HCT116 (cell line): ENCODE results near the gene GARNL3. TPM values are rescaled to one million over a fixed set of nuclear protein-coding genes. Genes with fewer than 3 reads are reported as not detected.

Experiments used
- ATAC-seq: fragments of 200-7000 bp; cut with Tn5 transposase; 2 replicates; pipeline ENCODE4 v1.9.1; 2020; ENCODE audit warnings: mild to moderate bottlenecking, moderate library complexity
- BruUV-seq: library from RNA; stranded (reverse); fragments of 400-500 nt; replicated peaks from 2 replicates; lab custom pipeline; 2021; lab: Mats Ljungman, UMichigan
- CTCF ChIA-PET: fragments of 300-600 bp; sonication (Branson Sonifier 250); formaldehyde crosslinking; loops from one replicate; lab custom pipeline; 2021; ENCODE audit warnings: antibody characterized with exemption; lab: Charles Lee
- POLR2A ChIA-PET: fragments of 300-600, 350-600 bp; sonication (Branson Sonifier 250); formaldehyde crosslinking; loops from one replicate; lab custom pipeline; 2021; ENCODE audit warnings: antibody characterized with exemption; lab: Charles Lee
- RAD21 ChIA-PET, 2 experiments: fragments of 300-600 bp; sonication (Branson Sonifier 250); formaldehyde crosslinking; loops; one replicate each; lab custom pipeline; 2023; ENCODE audit warnings: low total read pairs in 2 of 2; ENCODE audit not compliant: uncharacterized antibody in 2 of 2, unreplicated experiment in 2 of 2, low non-redundant PET in 1 of 2; lab: Charles Lee
- DNase-seq: peaks from one replicate; pipeline ENCODE4 v3.0.0-alpha.2; 2010; ENCODE audit warnings: low read depth, low spot score
- H2AFZ ChIP-seq: fragments of 200-600 bp; shearing (Covaris generic), sonication (generic); 2 replicates; pipeline ENCODE4 v1.6.1; 2017; ENCODE audit warnings: low read depth, mixed run types, mixed read lengths, antibody characterized with exemption, low read length; ENCODE audit not compliant: poor library complexity, severe bottlenecking
- H3K27ac ChIP-seq: 2 replicates; pipeline ENCODE4 v1.5.1; 2012; ENCODE audit warnings: low read depth, low read length
- H3K27me3 ChIP-seq: fragments of 200-600 bp; sonication (generic); 2 replicates; pipeline ENCODE4 v1.6.1; 2016; ENCODE audit warnings: mixed run types, low read length, mixed read lengths; ENCODE audit not compliant: insufficient read depth
- H3K36me3 ChIP-seq, 2 experiments: fragments of 200-500 bp in 1 of 2; fragments of 200-600 bp in 1 of 2; sonication (Bioruptor generic) in 1 of 2; sonication (generic) in 1 of 2; 2 replicates each; pipeline versions ENCODE4 v1.5.1 to v1.6.1; 2014 to 2016; ENCODE audit warnings: low read length in 2 of 2, inconsistent platforms in 1 of 2, mixed read lengths in 1 of 2, mixed run types in 1 of 2; ENCODE audit not compliant: insufficient read depth in 2 of 2, control insufficient read depth in 1 of 2
- H3K4me1 ChIP-seq, 2 experiments: fragments of 200-600 bp in 1 of 2; sonication (generic) in 1 of 2; 2 replicates each; pipeline versions ENCODE4 v1.5.1 to v1.6.1; 2012 to 2017; ENCODE audit warnings: low read length in 2 of 2, inconsistent platforms in 1 of 2, mild to moderate bottlenecking in 1 of 2, mixed read lengths in 1 of 2, mixed run types in 1 of 2, moderate library complexity in 1 of 2; ENCODE audit not compliant: insufficient read depth in 2 of 2, control insufficient read depth in 1 of 2
- H3K4me2 ChIP-seq: fragments of 200-600 bp; sonication (generic); 2 replicates; pipeline ENCODE4 v1.6.1; 2017; ENCODE audit warnings: mixed run types, low read length, mixed read lengths
- H3K4me3 ChIP-seq, 2 experiments: fragments of 200-600 bp in 1 of 2; sonication (generic) in 1 of 2; replicated peaks in 1 of 2; 2 replicates each; pipeline ENCODE4 v1.5.1; 2011 to 2016; ENCODE audit warnings: low read length in 2 of 2, control low read depth in 1 of 2, low read depth in 1 of 2, mild to moderate bottlenecking in 1 of 2, mixed read lengths in 1 of 2, mixed run types in 1 of 2
- H3K79me2 ChIP-seq: fragments of 200-600 bp; sonication (generic); 2 replicates; pipeline ENCODE4 v1.6.1; 2017; ENCODE audit warnings: mild to moderate bottlenecking, mixed run types, low read length, moderate library complexity, mixed read lengths; ENCODE audit not compliant: insufficient read depth
- H3K9ac ChIP-seq: fragments of 200-600 bp; sonication (generic); 2 replicates; pipeline ENCODE4 v1.6.1; 2016; ENCODE audit warnings: low read length, mixed read lengths
- H3K9me2 ChIP-seq: fragments of 200-600 bp; sonication (generic), shearing (Covaris generic); 2 replicates; pipeline ENCODE4 v1.6.1; 2017; ENCODE audit warnings: mixed run types, mild to moderate bottlenecking, moderate library complexity; ENCODE audit not compliant: insufficient read depth
- H3K9me3 ChIP-seq, 2 experiments: fragments of 200-500 bp in 1 of 2; fragments of 200-600 bp in 1 of 2; sonication (Bioruptor generic) in 1 of 2; sonication (generic) in 1 of 2; 2 replicates each; pipeline ENCODE4 v1.6.1; 2014 to 2017; ENCODE audit warnings: low read length in 2 of 2, mixed read lengths in 2 of 2, inconsistent platforms in 1 of 2, low read depth in 1 of 2, mild to moderate bottlenecking in 1 of 2, mixed run types in 1 of 2, moderate library complexity in 1 of 2; ENCODE audit not compliant: control insufficient read depth in 1 of 2, insufficient read depth in 1 of 2
- H4K20me1 ChIP-seq: fragments of 200-600 bp; sonication (generic), shearing (Covaris generic); 2 replicates; pipeline ENCODE4 v1.6.1; 2017; ENCODE audit warnings: mixed run types, mild to moderate bottlenecking, moderate library complexity; ENCODE audit not compliant: insufficient read depth
- EGR1 ChIP-seq: IDR thresholded peaks from 2 replicates; pipeline ENCODE4 v1.6.1; 2012; ENCODE audit warnings: low read depth
- FOSL1 ChIP-seq: IDR thresholded peaks from 2 replicates; pipeline ENCODE4 v1.6.1; 2012; ENCODE audit warnings: low read depth
- SP1 ChIP-seq: IDR thresholded peaks from 2 replicates; pipeline ENCODE4 v1.6.1; 2012; ENCODE audit warnings: low read depth
- TCF7L2 ChIP-seq: IDR thresholded peaks from 2 replicates; pipeline ENCODE4 v1.7.0; 2011; ENCODE audit warnings: borderline replicate concordance, inconsistent platforms; ENCODE audit not compliant: insufficient read depth, insufficient read length; ENCODE audit errors: extremely low read depth
- ZNF274 ChIP-seq: fragments of 200-500 bp; sonication (Bioruptor generic); IDR thresholded peaks from 2 replicates; pipeline ENCODE4 v1.6.1; 2014; ENCODE audit warnings: mild to moderate bottlenecking, low read depth, low read length, inconsistent platforms
- intact Hi-C: fragments of 100-400 bp; cut with micrococcal nuclease; formaldehyde crosslinking; loops from 2 replicates; pipeline ENCODE4 v1.10.0; 2022
- total RNA-seq: library from RNA; stranded (reverse); gene quantifications from one replicate; pipeline ENCODE4 v1.2.1, GENCODE V29; 2021; ENCODE audit not compliant: unreplicated experiment
- TF ChIP-seq, protein P1 (sequence below): IDR thresholded peaks from 2 replicates; pipeline ENCODE4 v1.6.1; 2012

The GARNL3 gene
- total RNA-seq, 1 experiment from 2014 or later: 8.8 TPM

GRCh38 chr9:127224883-127225739 lies 39.5 kb upstream of the GARNL3 start:
- no peaks in the 10 kb centered on the region for H3K9me2 ChIP-seq
- RAD21 ChIA-PET: interaction anchor here (0.6 to 1.9 kb wide), 5 partner anchors 11 to 180 kb away, joined by 4 to 9 read pairs (median 4); partner anchors contain the start of gene SLC2A8 (in 1 of the 2)
- CTCF ChIA-PET: interaction anchor here (0.6 to 2.8 kb wide), 13 partner anchors 10 to 510 kb away, joined by 3 to 24 read pairs (median 5); partner anchors contain the start of genes SLC2A8 and TOR2A
- no peaks in the 10 kb centered on the region for H3K36me3 ChIP-seq
- H4K20me1 ChIP-seq: no peaks in the 10 kb centered on the region
- H3K27me3 ChIP-seq: peaks cover 19% of the 10 kb centered on the region; the same call in 1 of the 2 replicates
- no TSS peak for BruUV-seq
- H3K79me2 ChIP-seq: peaks cover 4% of the 10 kb centered on the region; the same call in 1 of the 2 replicates
- no peaks in the 10 kb centered on the region for H3K9me3 ChIP-seq
- peak overlapping the region; percentile 91 for H3K4me2 ChIP-seq
- peak; percentile 81 for ATAC-seq
- peak overlapping the region; percentile 64; the same call in 1 of the 2 replicates for H3K27ac ChIP-seq
- H3K9ac ChIP-seq: peak overlapping the region; percentile 69
- peaks cover 8 to 26% of the 10 kb centered on the region in 2 experiments; a peak in 3 of 4 replicates for H3K4me1 ChIP-seq
- H2AFZ ChIP-seq: no peak overlapping the region
- peak; percentile 63 for DNase-seq
- intact Hi-C loops: loop anchor here (1.0 kb wide), 1 partner anchor 171 kb away; no protein-coding TSS in a partner anchor
- peak overlapping the region; percentile 49 to 63 for H3K4me3 ChIP-seq
- POLR2A ChIA-PET: interaction anchor here (0.9 to 1.9 kb wide), 6 partner anchors 9 to 226 kb away, joined by 3 to 9 read pairs (median 4); partner anchors contain the start of genes LRSAM1, RPL12, SLC2A8 and ZNF79
- TF ChIP-seq FOSL1: no peak
- TF ChIP-seq TCF7L2: peak; percentile 8
- TF ChIP-seq ZNF274: no peak
- peak; percentile 91 for TF ChIP-seq SP1
- peak; percentile 36; the same call in 1 of the 2 replicates for TF ChIP-seq EGR1
- TF ChIP-seq, protein P1, sequence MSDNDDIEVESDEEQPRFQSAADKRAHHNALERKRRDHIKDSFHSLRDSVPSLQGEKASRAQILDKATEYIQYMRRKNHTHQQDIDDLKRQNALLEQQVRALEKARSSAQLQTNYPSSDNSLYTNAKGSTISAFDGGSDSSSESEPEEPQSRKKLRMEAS: peak; percentile 82
- TF ChIP-seq, all 23 proteins: peak for 4
